Left ventricle myocardium inferior (tissue), 1 donor: ENCODE results near the gene C20orf202. TPM values are rescaled to one million over a fixed set of nuclear protein-coding genes. Genes with fewer than 3 reads are reported as not detected.

Source experiments
- DNase-seq: peaks from one replicate; pipeline ENCODE4 v3.0.0-alpha.2; 2020
- H3K27ac ChIP-seq: fragments of 200-600 bp; replicated peaks from 2 replicates; pipeline ENCODE4 v1.8.0; 2021
- H3K27me3 ChIP-seq: fragments of 200-600 bp; 2 replicates; pipeline ENCODE4 v1.8.0; 2021; ENCODE audit warnings: low read depth
- H3K36me3 ChIP-seq: fragments of 200-600 bp; 2 replicates; pipeline ENCODE4 v1.8.0; 2021
- H3K4me1 ChIP-seq: fragments of 200-600 bp; 2 replicates; pipeline ENCODE4 v1.8.0; 2021
- H3K4me3 ChIP-seq: fragments of 200-600 bp; 2 replicates; pipeline ENCODE4 v1.8.0; 2021; ENCODE audit warnings: mild to moderate bottlenecking, moderate library complexity
- H3K9me3 ChIP-seq: fragments of 200-600 bp; replicated peaks from 2 replicates; pipeline ENCODE4 v1.8.0; 2021
- CTCF ChIP-seq: fragments of 200-600 bp; IDR thresholded peaks from 2 replicates; pipeline ENCODE4 v1.8.0; 2021; ENCODE audit warnings: antibody characterized with exemption, mild to moderate bottlenecking, borderline replicate concordance
- intact Hi-C: fragments of 100-400 bp; cut with micrococcal nuclease; formaldehyde crosslinking; loops from one replicate; pipeline ENCODE4 v1.11.0; 2022
- long read RNA-seq: library from polyadenylated mRNA; unstranded; transcript quantifications from one replicate; pipeline ENCODE4 v2.0.0, GENCODE V29; 2021
- total RNA-seq: library from RNA; stranded (reverse); fragmentation: NEBNext Ultra II Directional; extraction: Animal tissue kit (Norgen Biotek cat#: 25700); gene quantifications from one replicate; pipeline ENCODE4 v1.2.1, GENCODE V29; 2021
- donor health status: DM: no; HTN: yes; CAD: no; lungs with severe emphysema.

C20orf202 gene
- 0.41 TPM for total RNA-seq
- long read RNA-seq, result 0 reads

GRCh38 chr20:1202762-1203504 lies at the start of gene C20orf202:
Gene C20orf202, plus strand, starts transcription at chr20:1203454. Its CDS starts 132 bp downstream, at chr20:1203586.
- TF ChIP-seq CTCF, result no peak
- DNase-seq, result no peak
- Histone ChIP-seq H3K9me3 (no peaks in the 10 kb centered on the region), H3K36me3 (no peaks in the 10 kb centered on the region), H3K4me1 (peaks cover 17% of the 10 kb centered on the region), H3K27ac (peak within 1 kb of the TSS; percentile 69), H3K4me3 (no peak within 1 kb of the TSS), H3K27me3 (no peaks in the 10 kb centered on the region)
- intact Hi-C loops, result no loop called here

- no peak for TF ChIP-seq CTCF
These were observed 49.0 kb upstream of the C20orf202 start for GRCh38 chr20:1154226-1154625.

GRCh38 chr20:1154691-1155090 lies 48.6 kb upstream of the C20orf202 start:
- intact Hi-C loops, result no loop called here
- peaks cover 29% of the 10 kb centered on the region for H3K36me3 ChIP-seq
- no peak for TF ChIP-seq CTCF

More at GRCh38 chr20:1154226-1154625, 49.0 kb upstream of the C20orf202 start:
- no peak overlapping the region for H3K4me3 ChIP-seq
- intact Hi-C loops, result no loop called here
- H3K27me3 ChIP-seq, result no peaks in the 10 kb centered on the region
- H3K36me3 ChIP-seq, result peaks cover 32% of the 10 kb centered on the region
- no peak overlapping the region for H3K27ac ChIP-seq
- H3K4me1 ChIP-seq, result peaks cover 23% of the 10 kb centered on the region
- peaks cover 8% of the 10 kb centered on the region for H3K9me3 ChIP-seq
- DNase-seq, result no peak

GRCh38 chr20:1155342-1155741 lies 47.9 kb upstream of the C20orf202 start:
- H3K36me3 ChIP-seq, result peaks cover 32% of the 10 kb centered on the region
- TF ChIP-seq CTCF, result no peak
- peaks cover 23% of the 10 kb centered on the region for H3K4me1 ChIP-seq
- H3K4me3 ChIP-seq, result no peak overlapping the region
- DNase-seq, result no peak
- intact Hi-C loops, result no loop called here
- no peak overlapping the region for H3K27ac ChIP-seq
- peaks cover 8% of the 10 kb centered on the region for H3K9me3 ChIP-seq
- H3K27me3 ChIP-seq, result no peaks in the 10 kb centered on the region

More at GRCh38 chr20:1154691-1155090, 48.6 kb upstream of the C20orf202 start:
- H3K27me3 ChIP-seq, result no peaks in the 10 kb centered on the region
- H3K4me3 ChIP-seq, result no peak overlapping the region
- H3K4me1 ChIP-seq, result peaks cover 23% of the 10 kb centered on the region
- no peak overlapping the region for H3K27ac ChIP-seq
- H3K9me3 ChIP-seq, result peaks cover 8% of the 10 kb centered on the region
- DNase-seq, result no peak

GRCh38 chr20:1160496-1160895 lies 42.8 kb upstream of the C20orf202 start:
- Histone ChIP-seq H3K4me3 (no peak overlapping the region), H3K27ac (no peak overlapping the region), H3K36me3 (peaks cover 68% of the 10 kb centered on the region), H3K4me1 (peaks cover 31% of the 10 kb centered on the region), H3K9me3 (peaks cover 8% of the 10 kb centered on the region), H3K27me3 (no peaks in the 10 kb centered on the region)
- intact Hi-C loops, result no loop called here
- no peak for TF ChIP-seq CTCF
- no peak for DNase-seq
